ENCODE measurements around the gene PAH.

Gene PAH

GRCh38 chr12:102962532-102962931 is 45.5 kb upstream of the PAH start:
- CTCF ChIA-PET = no interaction called here
- no peak for TF ChIP-seq SP1 (IDR thresholded peaks at IDR 0.05)
- TF ChIP-seq SUZ12 (IDR thresholded peaks at IDR 0.05) = no peak
- no peak for TF ChIP-seq FOXM1 (IDR thresholded peaks at IDR 0.05; ENCODE audit: borderline replicate concordance)
- no peak for TF ChIP-seq FOXA1 (IDR thresholded peaks at IDR 0.05)
- no peak for TF ChIP-seq CTBP1 (IDR thresholded peaks at IDR 0.05; ENCODE audit: borderline replicate concordance)
- TF ChIP-seq BHLHE40 (IDR thresholded peaks at IDR 0.05; ENCODE audit: borderline replicate concordance) = no peak
- TF ChIP-seq ELF4 (IDR thresholded peaks at IDR 0.05) = no peak
- TF ChIP-seq LEF1 (IDR thresholded peaks at IDR 0.05; ENCODE audit: borderline replicate concordance) = no peak
- POLR2A ChIA-PET = no interaction called here
- DNase-seq (ENCODE audit: extremely low spot score) = no peak

GRCh38 chr12:102961466-102961855 is 44.4 kb upstream of the PAH start:
- no peak for DNase-seq (ENCODE audit: extremely low spot score)
- POLR2A ChIA-PET = no interaction called here
- CTCF ChIA-PET = no interaction called here
- TF ChIP-seq BHLHE40 (IDR thresholded peaks at IDR 0.05; ENCODE audit: borderline replicate concordance) (no peak), PKNOX1 (IDR thresholded peaks at IDR 0.05) (no peak), FOXA1 (IDR thresholded peaks at IDR 0.05) (no peak), NFRKB (IDR thresholded peaks at IDR 0.05) (no peak), HDGF (IDR thresholded peaks at IDR 0.05; ENCODE audit: borderline replicate concordance) (no peak), LEF1 (IDR thresholded peaks at IDR 0.05; ENCODE audit: borderline replicate concordance) (no peak), SUZ12 (IDR thresholded peaks at IDR 0.05) (no peak), FOXK2 (IDR thresholded peaks at IDR 0.05) (no peak), TARDBP (IDR thresholded peaks at IDR 0.05) (no peak), FOXM1 (IDR thresholded peaks at IDR 0.05; ENCODE audit: borderline replicate concordance) (no peak), CTBP1 (IDR thresholded peaks at IDR 0.05; ENCODE audit: borderline replicate concordance) (no peak), SP1 (IDR thresholded peaks at IDR 0.05) (no peak), ELF4 (IDR thresholded peaks at IDR 0.05) (no peak), ARNT (IDR thresholded peaks at IDR 0.05) (no peak), L3MBTL2 (conservative IDR thresholded peaks at IDR 0.05) (no peak), ZNF384 (IDR thresholded peaks at IDR 0.05) (no peak)

- CTCF ChIA-PET = no interaction called here
- no peak for TF ChIP-seq ZNF384 (IDR thresholded peaks at IDR 0.05)
- TF ChIP-seq FOXM1 (IDR thresholded peaks at IDR 0.05; ENCODE audit: borderline replicate concordance) = no peak
- no peak for TF ChIP-seq PKNOX1 (IDR thresholded peaks at IDR 0.05)
- no peak for TF ChIP-seq SUZ12 (IDR thresholded peaks at IDR 0.05)
- no peak for TF ChIP-seq L3MBTL2 (conservative IDR thresholded peaks at IDR 0.05)
- TF ChIP-seq ARNT (IDR thresholded peaks at IDR 0.05) = no peak
- POLR2A ChIA-PET = no interaction called here
- DNase-seq (ENCODE audit: extremely low spot score) = no peak
These were observed 43.9 kb upstream of the PAH start for GRCh38 chr12:102960766-102961465.

- POLR2A ChIA-PET = no interaction called here
- TF ChIP-seq FOXK2 (IDR thresholded peaks at IDR 0.05) (no peak), ELF4 (IDR thresholded peaks at IDR 0.05) (no peak), ARNT (IDR thresholded peaks at IDR 0.05) (no peak), ZNF384 (IDR thresholded peaks at IDR 0.05) (no peak)
- DNase-seq (ENCODE audit: extremely low spot score) = no peak
- CTCF ChIA-PET = no interaction called here
These were observed 42.3 kb upstream of the PAH start for GRCh38 chr12:102959391-102959790.

GRCh38 chr12:102958830-102959176 is 41.8 kb upstream of the PAH start:
- TF ChIP-seq FOXM1 (IDR thresholded peaks at IDR 0.05; ENCODE audit: borderline replicate concordance) (no peak), FOXA1 (IDR thresholded peaks at IDR 0.05) (no peak), ZNF384 (IDR thresholded peaks at IDR 0.05) (no peak), ELF4 (IDR thresholded peaks at IDR 0.05) (no peak), PKNOX1 (IDR thresholded peaks at IDR 0.05) (no peak), FOXK2 (IDR thresholded peaks at IDR 0.05) (no peak), LEF1 (IDR thresholded peaks at IDR 0.05; ENCODE audit: borderline replicate concordance) (no peak), HDGF (IDR thresholded peaks at IDR 0.05; ENCODE audit: borderline replicate concordance) (no peak), CTBP1 (IDR thresholded peaks at IDR 0.05; ENCODE audit: borderline replicate concordance) (no peak), BHLHE40 (IDR thresholded peaks at IDR 0.05; ENCODE audit: borderline replicate concordance) (no peak), SP1 (IDR thresholded peaks at IDR 0.05) (no peak), L3MBTL2 (conservative IDR thresholded peaks at IDR 0.05) (no peak), TARDBP (IDR thresholded peaks at IDR 0.05) (no peak), SUZ12 (IDR thresholded peaks at IDR 0.05) (no peak), NFRKB (IDR thresholded peaks at IDR 0.05) (no peak)
- no peak for DNase-seq (ENCODE audit: extremely low spot score)
- POLR2A ChIA-PET = no interaction called here
- CTCF ChIA-PET = no interaction called here

- CTCF ChIA-PET = no interaction called here
- no peak for DNase-seq (ENCODE audit: extremely low spot score)
- no peak for TF ChIP-seq SP1 (IDR thresholded peaks at IDR 0.05)
- no peak for TF ChIP-seq SUZ12 (IDR thresholded peaks at IDR 0.05)
- TF ChIP-seq NFRKB (IDR thresholded peaks at IDR 0.05) = no peak
- TF ChIP-seq FOXM1 (IDR thresholded peaks at IDR 0.05; ENCODE audit: borderline replicate concordance) = no peak
- TF ChIP-seq FOXA1 (IDR thresholded peaks at IDR 0.05) = no peak
- POLR2A ChIA-PET = no interaction called here
These were observed 41.2 kb upstream of the PAH start for GRCh38 chr12:102958073-102958829.

Data from HEK293T (cell line).